GM21360 (cell line): Measurements from ENCODE around the gene CELSR1.
"Not testable (repeated sequence)": the region's sequence is repeated elsewhere in the genome, so short reads cannot be mapped to it uniquely, and the experiment has no call there.

ENCODE experiments used
- ATAC-seq: cut with Tn5 transposase; IDR thresholded peaks from one replicate; pipeline ENCODE4 v1.9.1; 2021; ENCODE audit warnings: mild to moderate bottlenecking, moderate library complexity; ENCODE audit not compliant: unreplicated experiment

Gene CELSR1

GRCh38 chr22:46515208-46516111 lies 22.0 kb downstream of the CELSR1 start:
- ATAC-seq: no peak

- ATAC-seq: no peak
Measured at GRCh38 chr22:46514592-46515207, 22.7 kb downstream of the CELSR1 start.

GRCh38 chr22:46513908-46514550 lies 23.4 kb downstream of the CELSR1 start:
- no peak for ATAC-seq

GRCh38 chr22:46512683-46513082 lies 24.7 kb downstream of the CELSR1 start:
- ATAC-seq: no peak

GRCh38 chr22:46512039-46512370 lies 25.4 kb downstream of the CELSR1 start:
- no peak for ATAC-seq

- ATAC-seq: no peak
Measured at GRCh38 chr22:46511151-46512038, 26.0 kb downstream of the CELSR1 start.

GRCh38 chr22:46509416-46510089 lies 27.9 kb downstream of the CELSR1 start:
- ATAC-seq: no peak

GRCh38 chr22:46508491-46508999 lies 28.9 kb downstream of the CELSR1 start:
- ATAC-seq: no peak

- ATAC-seq: no peak
Measured at GRCh38 chr22:46507451-46508425, 29.7 kb downstream of the CELSR1 start.

- no peak for ATAC-seq
Measured at GRCh38 chr22:46504584-46504983, 32.8 kb downstream of the CELSR1 start.

- no peak for ATAC-seq
Measured at GRCh38 chr22:46502440-46503175, 34.8 kb downstream of the CELSR1 start.

- no peak for ATAC-seq
Measured at GRCh38 chr22:46501701-46502100, 35.7 kb downstream of the CELSR1 start.

GRCh38 chr22:46501265-46501664 lies 36.2 kb downstream of the CELSR1 start:
- not testable (repeated sequence) for ATAC-seq

GRCh38 chr22:46500201-46500600 lies 37.2 kb downstream of the CELSR1 start:
- ATAC-seq: no peak

GRCh38 chr22:46499805-46500189 lies 37.6 kb downstream of the CELSR1 start:
- no peak for ATAC-seq

GRCh38 chr22:46491946-46492345 lies 45.5 kb downstream of the CELSR1 start:
- ATAC-seq: no peak

- no peak for ATAC-seq
Measured at GRCh38 chr22:46490538-46490937, 46.9 kb downstream of the CELSR1 start.

- no peak for ATAC-seq
Measured at GRCh38 chr22:46486996-46487717, 50.3 kb downstream of the CELSR1 start.
